Hematopoietic multipotent progenitor cell treated with erythropoietin and hydrocortisone succinate and interleukin-3 and kit ligand, for 17 days (in vitro differentiated cells): ENCODE measurements around the gene ENPEP.
"Not testable (repeated sequence)": the region's sequence is repeated elsewhere in the genome, so short reads cannot be mapped to it uniquely, and the experiment has no call there.

Experiments
- DNase-seq: peaks from one replicate; pipeline ENCODE4 v3.0.0-alpha.2; 2015; ENCODE audit warnings: low spot score

The ENPEP gene

DNA sequence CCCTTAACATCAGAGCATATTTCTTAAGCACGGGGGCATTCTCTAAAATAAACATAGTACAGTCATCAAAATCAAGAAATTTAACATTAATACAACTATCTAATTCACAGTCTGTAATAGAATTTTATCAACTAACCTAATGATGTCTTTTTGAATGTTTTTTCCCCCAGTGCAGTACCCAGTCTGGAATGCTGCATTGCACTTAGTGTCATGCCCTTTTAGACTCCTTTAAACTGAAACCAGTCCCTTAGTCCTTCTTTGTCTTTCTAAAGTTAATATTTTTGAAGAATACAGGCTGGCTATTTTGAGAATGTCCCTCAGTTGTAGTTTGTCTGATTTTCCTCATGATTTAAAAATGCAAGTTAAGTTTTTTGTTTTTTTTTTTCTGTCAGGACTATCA is 9.5 kb downstream of the ENPEP start:
- no peak for DNase-seq

DNA sequence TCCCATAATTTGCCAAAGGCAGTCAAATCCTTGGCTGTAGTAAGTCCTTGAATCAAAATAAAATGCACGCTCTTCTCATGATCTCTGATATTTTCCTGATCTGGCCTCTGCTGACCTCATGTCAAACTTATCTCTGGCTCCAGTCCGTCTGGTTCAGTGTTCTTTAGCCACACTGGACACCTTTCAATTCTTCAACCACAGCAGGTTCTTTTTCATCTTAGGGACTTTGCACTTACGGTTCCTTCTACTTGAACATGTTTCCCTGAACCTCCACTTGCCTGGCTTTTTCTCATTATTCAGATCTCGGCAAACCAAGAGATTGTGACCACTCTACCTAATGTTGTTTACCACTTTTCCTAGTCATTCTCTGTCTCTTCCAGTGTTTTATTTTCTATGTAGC is 10.3 kb downstream of the ENPEP start:
- DNase-seq = no peak

GRCh38 chr4:110486850-110487249 is 10.9 kb downstream of the ENPEP start:
- not testable (repeated sequence) for DNase-seq

DNA sequence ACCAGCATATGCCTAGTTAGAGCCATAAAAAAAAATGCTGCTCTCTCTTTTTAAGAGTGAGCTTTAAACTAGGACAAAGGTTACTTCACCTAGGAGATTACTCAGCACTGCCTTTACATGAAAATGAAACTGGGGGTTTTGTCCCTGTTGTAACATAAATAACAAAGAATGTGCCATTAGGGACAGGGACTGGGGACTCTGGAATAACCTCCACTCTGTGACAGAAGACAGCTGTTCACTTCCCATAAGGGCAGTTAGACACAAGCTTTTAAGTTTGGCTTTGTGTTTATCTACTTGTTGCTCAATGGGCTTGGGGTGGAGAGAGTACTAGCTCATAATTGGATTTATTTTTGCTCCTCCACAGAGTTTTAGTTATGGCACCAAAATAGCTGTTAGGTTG is 11.9 kb downstream of the ENPEP start:
- DNase-seq = no peak

- DNase-seq = no peak
Observed at GRCh38 chr4:110489901-110490508, 14.1 kb downstream of the ENPEP start.

DNA sequence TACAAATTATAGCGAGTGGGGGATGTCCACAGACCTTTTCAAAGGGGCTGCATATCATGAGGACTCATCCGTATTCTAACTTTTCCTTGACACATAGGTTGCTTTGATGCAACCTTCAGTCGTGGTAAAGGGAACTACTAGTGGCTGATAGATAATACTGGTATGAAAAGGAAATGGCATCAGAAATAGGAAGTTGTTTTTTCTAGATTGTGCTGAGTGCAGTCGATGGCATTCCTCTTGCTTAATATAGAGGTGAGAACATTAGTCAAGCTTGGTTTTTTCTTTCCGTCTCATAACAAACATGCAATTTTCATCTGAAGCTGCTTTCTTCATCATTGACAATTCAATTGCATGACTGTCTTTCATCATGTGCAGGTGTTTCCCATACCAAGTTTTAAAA is 16.6 kb downstream of the ENPEP start:
- DNase-seq = no peak

DNA sequence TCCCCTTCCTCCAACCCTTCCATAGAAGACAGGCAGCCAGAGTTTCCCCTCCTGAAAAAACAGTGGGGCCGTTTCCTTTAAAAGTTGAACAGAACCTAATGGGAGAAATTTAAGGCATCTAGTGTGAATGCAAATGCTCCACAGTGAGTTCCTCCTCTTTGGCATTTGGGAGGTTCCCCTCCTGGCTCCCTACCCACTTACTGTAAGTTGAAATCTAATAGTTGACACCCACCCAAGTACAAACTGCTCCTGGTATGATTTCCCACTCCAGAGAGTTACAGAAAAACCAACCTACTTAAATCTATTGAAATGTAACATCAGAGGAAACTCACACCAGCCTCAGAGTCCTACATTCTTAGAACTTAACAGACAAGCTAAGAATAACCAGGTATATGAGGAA is 17.6 kb downstream of the ENPEP start:
- DNase-seq = no peak

- no peak for DNase-seq
Observed at GRCh38 chr4:110498420-110498819, 22.5 kb downstream of the ENPEP start.

DNA sequence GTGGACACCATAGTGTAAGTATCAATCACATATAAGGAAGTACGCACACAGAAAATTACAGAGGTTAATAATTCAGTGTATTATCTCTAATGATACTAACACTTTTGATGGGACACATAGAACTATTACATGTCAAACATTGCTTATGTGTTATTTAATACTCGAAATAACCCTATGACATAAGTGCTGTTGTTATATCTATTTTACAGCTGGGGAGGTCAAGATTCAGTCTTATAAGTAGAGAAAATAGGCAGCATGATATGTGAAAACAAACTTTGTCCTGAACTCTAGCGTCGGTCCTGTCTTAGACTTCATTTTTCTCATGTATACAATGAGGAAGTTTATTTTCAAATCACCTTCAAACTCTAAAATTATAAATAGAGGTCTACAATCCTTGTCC is 23.2 kb downstream of the ENPEP start:
- no peak for DNase-seq

GRCh38 chr4:110501826-110502225 is 25.9 kb downstream of the ENPEP start:
- no peak for DNase-seq

DNA sequence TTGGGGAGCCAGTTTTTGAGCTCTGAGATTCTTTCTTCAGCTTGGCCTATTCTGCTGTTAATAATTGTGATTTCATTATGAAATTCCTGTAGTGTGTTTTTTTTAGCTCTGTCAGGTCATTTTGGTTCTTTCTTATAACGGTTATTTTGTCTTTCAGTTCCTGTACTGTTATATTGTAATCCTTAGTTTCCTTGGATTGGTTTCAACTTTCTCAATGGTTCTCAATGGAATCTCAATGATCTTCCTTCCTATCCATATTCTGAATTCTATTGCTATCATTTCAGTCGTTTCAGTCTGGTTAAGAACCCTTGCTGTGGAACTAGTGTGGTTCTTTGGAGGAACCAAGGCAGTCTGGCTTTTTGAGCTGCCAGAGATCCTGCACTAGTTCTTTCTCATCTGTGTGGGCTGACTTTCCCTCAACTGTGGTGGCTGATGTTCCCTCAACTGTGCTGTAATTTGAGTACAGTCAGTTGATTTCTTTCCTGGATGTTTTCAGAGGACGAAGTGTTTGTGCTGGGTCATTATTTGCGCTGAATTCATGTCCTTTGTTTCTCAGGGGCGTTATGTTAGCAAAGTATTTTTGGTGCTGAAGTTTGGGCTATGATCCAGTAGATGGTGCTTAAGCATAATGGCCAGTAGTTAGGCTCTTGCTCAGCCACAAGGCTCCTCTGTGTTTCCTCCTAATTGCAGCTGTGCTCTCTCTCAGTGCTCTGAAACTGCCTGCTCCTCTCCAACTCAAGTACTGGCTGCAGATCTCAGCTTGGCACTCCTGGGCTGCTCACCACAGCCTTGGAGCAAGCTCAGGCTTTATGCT is 27.5 kb downstream of the ENPEP start:
- no peak for DNase-seq

GRCh38 chr4:110504084-110504435 is 28.1 kb downstream of the ENPEP start:
- no peak for DNase-seq

DNA sequence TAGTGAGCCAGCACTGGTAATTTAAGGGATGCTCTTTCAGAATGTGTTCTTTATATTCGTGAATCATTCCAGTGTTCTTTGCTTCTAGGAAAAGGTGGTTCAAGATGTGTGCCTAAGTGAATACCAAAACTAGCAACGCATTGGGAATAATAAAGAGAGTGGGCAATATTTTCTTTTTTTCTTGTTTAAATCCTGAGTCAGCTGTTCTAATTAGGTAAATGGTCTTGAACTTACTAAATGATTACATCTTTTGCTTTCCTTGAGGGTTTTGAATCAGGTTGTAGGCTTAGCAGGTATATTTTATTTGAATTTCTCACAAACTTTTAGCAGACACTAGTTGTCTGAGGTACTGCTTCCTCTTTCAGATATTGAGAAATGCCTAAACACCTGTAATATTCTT is 29.5 kb downstream of the ENPEP start:
- no peak for DNase-seq

DNA sequence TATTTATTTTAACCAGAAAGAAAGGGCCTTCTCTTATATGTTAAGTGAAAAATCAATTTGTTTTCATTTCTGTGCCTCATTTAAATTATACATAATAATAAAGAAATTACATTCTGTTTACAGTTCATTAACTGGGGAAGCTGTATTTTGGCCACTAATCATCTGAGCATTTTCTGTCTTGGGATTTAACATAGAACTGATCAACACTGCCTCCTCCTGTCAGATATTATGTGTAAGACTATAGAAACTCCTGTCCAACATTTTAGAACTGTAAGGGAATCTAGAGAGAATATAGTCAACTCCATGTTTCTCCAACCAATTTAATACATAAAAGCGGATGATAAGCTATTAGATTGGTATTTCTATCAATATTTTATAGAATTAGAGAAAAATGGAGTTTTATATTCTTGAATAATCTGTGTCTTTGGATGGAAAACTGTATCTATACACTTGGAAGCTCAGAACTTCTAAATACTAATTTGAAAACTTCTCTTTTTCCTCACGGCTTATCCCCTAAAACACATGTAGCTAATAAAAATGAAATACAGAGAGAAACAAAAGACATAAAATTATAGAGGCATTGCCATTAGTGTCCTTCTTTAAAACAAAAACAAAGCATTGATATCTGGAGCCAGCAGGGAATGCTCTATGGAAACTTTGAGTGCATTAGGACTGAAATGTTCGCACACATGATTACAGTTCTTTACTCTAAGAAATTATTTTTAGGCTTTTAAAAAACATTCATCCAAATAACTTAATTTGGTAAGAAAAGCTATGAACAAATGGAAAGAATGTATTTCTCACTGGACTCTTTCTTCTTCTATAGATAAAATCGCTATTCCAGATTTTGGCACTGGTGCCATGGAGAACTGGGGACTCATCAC is 33.1 kb downstream of the ENPEP start:
- DNase-seq = peak; percentile 23

DNA sequence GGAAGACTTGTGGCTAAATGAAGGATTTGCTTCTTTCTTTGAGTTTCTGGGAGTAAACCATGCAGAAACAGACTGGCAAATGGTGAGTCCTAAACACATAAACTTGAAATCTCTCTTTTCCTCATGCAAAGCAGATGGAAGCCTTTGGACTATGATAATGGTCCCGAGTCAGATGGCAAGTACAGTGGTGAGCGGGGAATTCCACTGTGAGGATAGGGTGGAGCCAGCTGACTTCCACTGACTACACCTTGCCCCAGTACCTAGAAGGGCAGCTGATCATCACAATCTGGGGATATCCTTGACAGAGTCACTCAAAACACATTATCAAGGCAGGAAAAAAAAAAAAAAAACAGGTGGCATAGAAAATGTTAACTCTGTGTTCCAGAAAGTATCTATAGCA is 34.3 kb downstream of the ENPEP start:
- no peak for DNase-seq

DNA sequence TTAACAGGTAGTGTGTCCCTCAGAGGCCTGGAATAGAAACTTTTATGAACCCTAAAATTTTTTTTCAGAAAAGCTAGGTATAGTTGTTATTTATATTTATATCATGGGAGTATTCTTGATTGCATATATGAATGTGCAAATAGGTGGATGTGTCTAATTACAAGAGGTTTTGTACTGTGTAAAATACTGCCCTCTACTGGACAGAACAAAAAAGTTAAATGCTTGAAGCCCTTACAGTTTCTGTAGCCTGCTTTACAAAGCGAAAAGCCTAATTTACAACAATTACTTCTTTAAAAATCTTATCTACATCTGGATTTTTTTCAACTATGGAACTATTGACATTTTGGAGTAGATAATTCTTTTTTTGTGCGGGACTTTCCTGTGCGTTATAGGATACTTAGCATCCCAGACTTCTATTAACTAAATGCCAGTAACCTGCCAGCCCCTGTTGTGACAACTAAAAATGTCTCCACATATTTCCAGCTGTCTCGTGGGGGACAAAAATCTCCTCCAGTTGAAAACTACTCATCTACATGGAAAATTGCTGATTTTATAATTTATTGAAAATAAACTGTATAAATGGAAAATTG is 35.1 kb downstream of the ENPEP start:
- DNase-seq = peak; percentile 78

- DNase-seq = no peak
Observed at GRCh38 chr4:110512901-110513300, 36.9 kb downstream of the ENPEP start.

- DNase-seq = peak; percentile 61
Observed at GRCh38 chr4:110514889-110515479, 39.0 kb downstream of the ENPEP start.

DNA sequence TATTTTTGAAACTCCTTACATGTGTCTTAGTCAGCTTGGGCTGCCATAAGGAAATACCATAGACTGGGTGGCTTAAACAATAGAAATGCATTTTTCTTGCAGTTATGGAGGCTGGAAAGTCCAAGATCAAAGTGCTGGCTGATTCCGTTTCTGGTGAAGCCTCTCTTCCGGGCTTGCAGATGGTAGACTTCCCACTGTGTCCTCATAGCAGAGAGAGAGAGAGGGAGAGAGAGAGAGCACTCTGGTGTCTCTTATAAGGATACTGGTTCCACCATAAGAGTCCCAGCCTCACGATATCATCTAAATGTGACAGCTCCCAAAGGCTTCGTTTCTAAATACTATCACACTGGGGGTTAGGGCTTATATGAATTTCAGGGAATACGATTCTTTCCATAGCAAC is 39.7 kb downstream of the ENPEP start:
- DNase-seq = no peak

DNA sequence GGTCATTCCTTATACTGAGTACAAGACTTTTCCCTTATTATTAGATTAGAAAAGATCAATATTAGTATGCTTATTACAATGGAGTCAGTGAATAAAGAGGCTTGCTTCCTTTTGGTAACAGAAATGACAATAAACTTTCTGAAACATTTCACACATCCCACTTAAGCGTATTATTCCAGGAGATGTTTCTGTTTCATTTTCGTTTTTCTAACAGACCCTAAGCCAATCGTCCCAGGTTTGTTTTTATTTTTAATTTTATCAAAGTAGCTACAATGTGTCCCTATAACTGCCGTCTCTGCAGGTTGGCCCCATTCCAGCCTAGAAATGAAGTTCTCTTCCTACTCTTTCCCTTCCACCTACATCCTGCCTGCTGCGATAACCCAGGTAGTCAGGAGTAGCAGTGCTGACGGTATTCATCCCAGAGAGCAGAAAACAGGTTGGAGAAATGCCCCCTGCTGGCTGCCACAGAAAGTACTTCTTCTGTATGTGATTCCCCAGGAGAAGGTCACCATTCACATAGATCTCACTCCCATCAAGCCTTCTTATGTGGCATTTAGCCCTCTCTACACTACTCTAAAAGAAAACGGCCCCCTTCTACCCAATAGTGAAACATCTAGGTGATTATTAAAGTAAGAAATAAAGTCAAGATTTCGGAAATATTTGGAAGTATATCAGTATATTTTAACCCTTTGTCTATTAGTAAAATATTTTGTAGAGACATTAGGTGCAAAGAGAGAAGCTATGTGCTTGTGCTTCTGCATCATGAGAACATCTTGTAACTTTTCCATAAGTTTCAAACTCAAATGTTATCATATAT is 40.4 kb downstream of the ENPEP start:
- DNase-seq = peak; percentile 84

GRCh38 chr4:110518889-110519490 is 43.0 kb downstream of the ENPEP start:
- peak; percentile 54 for DNase-seq
